GM19025 (cell line): Measurements from ENCODE around the gene SEC22C.

ENCODE experiments used
- ATAC-seq: cut with Tn5 transposase; IDR thresholded peaks from one replicate; pipeline ENCODE4 v1.9.1; 2021; ENCODE audit warnings: mild to moderate bottlenecking, low read depth, moderate library complexity; ENCODE audit not compliant: unreplicated experiment

Gene SEC22C

DNA sequence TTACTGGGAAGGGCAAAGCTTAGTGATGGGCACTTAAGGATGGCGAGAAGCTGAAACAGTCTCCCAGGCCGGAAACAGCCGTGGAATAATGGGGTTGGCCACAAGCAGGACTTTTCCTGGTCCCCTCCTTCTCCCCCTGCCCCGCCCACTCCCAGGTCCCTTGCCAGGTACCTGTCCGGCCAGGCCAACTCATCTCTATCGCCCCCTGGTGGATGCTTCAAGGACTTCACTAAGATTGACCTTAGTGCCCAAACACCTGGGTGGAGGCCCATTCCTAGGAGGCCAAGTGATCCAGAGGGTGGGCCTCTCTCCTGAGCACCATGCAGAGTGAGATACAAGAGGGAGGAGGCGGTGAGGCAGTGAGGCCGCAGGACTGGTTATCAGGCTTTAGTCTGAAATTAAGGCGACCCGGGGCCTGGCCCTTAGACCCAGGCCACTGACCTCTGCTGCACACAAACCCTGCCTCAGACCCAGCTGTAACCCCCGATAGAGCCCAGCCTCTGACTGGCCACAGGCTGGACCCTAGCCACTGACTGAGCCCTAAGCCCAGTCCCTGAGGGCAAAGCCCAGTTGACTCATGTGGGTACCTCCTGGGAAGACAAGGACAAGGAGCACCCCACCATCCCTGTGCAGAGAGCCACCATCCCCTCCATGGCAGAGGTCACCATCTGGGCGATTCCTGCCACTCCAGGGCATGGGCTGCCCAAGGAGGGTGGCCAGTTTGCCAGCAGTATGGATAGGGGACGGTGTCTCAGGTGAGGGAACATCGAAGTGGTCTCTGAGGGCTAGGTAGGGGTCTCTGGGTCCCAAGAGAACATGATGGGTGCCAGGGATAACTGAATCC lies 41.7 kb downstream of the SEC22C start:
- ATAC-seq = no peak

DNA sequence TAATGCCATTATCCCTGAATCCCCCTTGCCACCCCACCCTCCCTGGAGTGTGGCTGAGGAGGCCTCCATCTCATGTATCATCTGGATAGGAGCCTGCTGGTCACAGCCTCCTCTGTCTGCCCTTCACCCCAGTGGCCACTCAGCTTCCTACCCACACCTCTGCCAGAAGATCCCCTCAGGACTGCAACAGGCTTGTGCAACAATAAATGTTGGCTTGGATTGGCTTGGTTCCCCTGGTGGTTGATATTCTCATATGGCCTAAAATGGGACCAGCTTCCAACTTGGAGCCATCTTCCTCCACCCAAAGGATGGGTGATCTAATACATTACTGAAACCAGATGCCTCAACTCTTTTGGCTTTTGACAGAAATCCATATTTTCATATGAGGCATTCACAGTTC lies 44.4 kb downstream of the SEC22C start:
- no peak for ATAC-seq

DNA sequence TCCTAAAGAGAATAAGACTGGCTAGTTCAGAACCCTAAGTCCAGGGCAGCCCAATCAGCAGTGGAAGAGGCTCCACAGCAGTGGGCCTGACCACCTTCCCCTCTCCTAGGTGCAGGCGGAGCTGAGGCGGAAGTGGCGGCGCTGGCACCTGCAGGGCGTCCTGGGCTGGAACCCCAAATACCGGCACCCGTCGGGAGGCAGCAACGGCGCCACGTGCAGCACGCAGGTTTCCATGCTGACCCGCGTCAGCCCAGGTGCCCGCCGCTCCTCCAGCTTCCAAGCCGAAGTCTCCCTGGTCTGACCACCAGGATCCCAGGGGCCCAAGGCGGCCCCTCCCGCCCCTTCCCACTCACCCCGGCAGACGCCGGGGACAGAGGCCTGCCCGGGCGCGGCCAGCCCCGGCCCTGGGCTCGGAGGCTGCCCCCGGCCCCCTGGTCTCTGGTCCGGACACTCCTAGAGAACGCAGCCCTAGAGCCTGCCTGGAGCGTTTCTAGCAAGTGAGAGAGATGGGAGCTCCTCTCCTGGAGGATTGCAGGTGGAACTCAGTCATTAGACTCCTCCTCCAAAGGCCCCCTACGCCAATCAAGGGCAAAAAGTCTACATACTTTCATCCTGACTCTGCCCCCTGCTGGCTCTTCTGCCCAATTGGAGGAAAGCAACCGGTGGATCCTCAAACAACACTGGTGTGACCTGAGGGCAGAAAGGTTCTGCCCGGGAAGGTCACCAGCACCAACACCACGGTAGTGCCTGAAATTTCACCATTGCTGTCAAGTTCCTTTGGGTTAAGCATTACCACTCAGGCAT lies 45.6 kb downstream of the SEC22C start:
- ATAC-seq = no peak

DNA sequence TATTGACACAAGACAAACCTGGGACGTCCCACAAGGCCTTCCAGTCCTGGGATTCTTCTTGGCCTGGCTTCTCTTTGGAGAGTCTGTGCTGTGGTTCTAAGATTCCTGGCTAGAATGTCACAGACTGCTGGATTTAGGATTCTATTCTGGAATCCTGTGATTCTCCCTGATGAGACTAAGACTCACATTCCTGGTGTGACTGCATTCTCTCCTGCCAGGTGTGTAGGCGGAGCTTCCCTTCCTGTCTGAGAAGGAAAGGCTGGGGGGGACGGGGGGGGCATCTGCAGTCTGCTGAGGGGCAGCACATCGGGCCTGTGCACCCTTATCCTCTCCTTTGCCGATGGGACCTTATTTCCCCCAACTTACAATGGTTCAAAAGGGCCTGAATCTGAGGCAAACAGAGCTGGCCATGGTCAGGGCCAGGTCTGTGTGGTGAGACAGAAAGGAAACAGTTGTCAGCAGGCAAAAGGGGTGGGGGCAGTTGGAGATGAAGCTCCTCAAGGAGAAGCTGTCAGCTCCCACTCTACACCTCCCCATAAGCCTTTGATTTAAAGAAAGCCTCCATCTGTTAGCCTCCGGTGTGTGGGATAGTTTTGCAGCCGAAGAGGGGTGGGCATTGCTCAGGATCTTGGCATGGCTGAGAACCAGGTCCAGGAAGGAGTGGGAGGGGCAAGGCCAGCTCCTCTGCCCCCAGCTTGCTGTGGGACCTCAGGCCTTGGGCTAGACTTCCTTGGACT lies 48.4 kb downstream of the SEC22C start:
- no peak for ATAC-seq

DNA sequence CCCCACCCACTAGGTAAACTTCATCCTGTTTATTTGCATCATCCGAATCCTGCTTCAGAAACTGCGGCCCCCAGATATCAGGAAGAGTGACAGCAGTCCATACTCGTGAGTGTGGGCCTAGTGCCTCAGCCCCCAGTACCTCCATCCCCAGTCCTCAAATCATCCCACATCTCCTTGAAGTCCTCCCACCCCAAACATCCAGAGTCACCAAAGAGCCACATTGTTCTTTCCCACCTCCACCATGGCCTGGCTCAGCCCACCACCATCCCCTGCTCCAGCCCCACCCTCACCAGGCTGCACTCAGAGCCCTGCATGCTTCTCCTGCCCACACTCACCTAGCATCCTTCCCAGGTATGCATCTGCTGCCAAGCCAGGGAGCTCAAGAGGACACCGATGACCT lies 49.5 kb downstream of the SEC22C start:
- no peak for ATAC-seq

DNA sequence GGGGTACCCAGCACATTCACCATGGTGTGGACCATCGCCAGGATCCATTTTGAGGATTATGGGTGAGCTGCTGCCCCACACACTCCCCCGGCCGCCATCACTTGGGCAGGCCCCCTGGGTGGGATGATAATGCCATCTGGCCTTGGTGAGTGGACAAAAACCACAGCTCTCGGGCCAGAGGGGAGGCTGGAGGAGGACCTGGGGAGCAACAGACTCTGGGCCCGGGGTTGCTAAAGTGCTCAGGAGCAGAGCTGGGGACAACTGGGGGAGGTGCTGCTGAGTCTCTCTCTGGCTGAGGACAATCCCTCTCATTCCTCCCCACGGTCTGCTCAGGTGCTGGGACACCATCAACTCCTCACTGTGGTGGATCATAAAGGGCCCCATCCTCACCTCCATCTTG lies 50.3 kb downstream of the SEC22C start:
- no peak for ATAC-seq

DNA sequence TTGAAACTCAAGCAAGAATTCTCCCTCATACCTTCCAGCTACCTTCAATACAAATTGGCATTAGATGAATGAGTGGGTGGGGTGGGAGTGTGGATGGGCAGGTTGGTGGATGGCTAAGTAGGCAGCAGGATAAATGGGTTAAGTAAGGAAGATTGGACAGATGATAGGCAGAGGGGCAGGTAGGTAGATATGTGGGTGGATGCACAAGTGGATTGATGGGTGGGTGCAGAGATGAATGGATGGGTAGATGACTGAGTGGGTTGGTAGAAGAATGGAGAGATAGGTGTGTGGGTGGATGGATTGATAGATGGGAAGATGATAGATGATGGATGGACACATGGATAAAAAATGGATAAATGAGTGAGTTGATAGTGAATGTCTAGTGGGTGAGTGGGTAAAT lies 51.7 kb downstream of the SEC22C start:
- no peak for ATAC-seq

DNA sequence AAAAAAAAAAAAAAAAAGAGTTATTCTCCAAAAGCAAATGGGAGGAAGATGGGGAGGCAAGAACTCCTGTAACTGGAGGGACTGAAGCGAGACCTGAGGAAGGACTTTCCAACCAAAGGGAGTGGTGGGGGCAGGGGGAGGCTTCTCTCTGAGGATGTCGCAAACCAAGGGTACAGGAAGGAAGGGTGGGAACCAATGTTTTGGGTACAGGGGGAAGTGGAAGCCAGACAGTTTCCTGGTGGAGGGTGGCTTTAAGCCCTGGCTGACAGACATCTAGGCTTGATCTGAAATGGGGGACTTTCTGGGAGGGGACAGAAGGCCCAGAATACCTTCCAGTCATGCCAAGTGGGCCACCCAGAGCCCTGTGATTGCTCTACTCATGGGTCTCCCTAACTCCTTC lies 52.3 kb downstream of the SEC22C start:
- no peak for ATAC-seq

DNA sequence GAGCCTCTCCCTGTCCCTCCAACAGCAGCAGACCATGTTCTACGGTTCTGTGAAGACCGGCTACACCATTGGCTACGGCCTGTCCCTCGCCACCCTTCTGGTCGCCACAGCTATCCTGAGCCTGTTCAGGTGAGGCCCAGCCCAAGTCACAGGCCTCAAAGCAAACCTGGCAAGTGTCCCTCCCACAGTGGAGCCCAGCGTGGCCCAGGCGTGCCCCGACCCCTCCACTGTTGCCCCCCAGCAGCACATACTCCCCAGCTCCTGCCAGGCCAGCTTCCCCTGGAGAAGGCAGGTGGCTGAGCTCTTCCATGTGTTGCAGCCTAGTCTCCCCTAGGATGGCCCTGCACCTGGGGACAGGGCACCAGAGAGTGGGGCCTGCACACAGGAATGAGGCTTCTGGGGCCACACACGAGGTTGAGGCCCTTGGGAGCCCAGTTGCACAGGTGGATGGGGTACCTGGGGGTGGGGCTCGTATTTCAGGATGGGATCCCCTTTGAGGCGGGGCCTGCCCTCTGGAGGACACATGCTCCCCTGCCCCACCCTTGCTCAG lies 54.3 kb downstream of the SEC22C start:
- no peak for ATAC-seq

DNA sequence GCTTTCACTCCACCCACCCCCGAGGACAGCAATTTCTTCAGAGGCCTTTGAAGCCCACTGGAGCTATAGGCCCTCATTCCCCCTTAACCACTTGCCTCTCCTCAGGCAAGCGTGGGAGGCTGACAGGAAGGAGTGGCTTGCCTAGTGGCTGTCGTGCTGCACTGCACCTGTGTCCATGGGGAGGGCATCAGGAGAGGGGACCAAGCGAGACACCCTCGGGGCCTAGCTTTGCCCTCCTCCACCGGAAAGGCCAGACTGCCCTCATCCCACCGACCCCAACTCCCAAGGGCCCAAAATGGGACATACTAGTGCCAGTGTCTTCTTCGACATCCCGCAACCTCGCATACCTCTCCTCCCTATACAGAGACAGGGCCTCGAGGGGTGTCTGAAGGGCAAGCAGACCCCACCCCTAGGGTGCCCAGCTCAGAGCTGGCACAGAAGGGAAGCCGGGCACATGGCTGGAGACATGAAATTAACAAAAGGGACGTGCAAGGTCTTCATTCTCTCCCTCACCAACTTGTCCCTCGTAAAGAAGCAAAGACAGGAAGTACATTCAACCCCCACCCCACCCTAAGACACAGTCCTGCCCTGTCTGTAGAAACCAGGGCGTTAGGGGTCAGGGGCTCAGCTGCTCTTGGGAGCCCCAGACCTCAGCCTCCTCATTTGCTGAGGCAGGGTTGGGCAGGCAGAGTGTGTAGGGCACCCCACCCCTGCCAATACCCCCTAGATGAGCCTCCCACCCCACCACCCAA lies 55.0 kb downstream of the SEC22C start:
- ATAC-seq = no peak

DNA sequence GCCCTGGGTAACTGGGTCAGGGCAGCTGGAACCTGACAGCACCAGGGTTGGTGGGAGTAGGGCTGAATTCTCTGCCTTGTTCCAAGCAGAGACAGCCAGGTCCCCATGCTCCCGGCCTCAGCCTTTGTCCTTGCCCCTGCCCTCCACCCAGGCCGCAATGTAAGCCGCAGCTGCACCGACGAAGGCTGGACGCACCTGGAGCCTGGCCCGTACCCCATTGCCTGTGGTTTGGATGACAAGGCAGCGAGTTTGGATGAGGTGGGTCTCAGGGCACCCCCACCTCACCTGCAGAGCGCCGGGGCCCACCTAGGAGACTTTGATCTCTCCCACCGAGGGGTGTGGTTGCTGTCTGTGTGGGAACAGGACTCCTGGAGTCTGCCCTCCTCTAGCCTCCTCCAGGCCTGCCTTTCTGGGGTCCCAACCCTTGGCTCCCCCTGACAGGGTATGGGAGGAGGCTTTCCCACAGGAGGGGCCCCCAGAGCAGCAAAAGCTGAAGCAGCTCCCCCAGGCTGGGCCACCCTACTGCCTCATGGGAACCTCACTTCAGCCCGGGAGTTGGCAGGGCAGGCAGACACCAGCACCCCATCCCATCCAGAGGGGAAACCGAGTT lies 55.9 kb downstream of the SEC22C start:
- ATAC-seq = no peak

DNA sequence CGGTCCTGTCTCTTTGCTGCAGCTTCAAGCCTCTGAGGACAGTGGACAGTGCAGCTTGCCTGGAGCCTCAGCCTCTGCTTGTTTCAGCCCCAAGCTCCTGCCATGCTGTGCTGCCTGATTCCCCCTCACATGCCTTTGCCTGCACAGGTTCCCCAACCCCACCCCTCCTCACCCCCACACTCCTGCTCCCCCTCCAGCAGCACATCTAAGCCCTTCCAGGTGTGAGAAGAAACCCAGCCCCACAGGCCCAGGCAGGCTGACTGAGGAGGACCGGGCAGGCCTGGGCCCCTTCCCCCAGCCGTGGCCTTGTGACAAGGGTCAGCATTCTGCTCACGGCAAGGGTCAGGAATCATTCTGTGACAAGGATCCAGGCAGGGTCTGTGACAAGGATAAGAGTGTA lies 56.6 kb downstream of the SEC22C start:
- no peak for ATAC-seq

DNA sequence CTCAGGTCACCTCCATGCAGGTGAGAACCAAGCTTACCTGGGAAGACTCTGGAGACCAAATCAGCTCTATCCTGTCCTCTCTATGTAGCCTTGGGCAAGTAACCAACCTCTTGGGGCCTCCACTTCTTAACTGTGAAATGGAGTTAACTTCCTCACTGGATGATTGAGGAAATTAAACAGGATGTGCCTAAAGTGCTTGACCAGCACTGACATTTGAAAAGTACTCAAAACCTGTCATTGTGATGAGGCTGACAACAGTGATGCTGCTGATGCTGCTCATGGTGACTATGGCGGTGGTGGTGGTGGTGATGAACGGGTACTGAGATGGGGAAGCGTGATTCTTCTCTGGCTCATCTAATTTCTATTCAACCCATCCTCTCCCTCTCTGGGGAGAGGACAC lies 57.0 kb downstream of the SEC22C start:
- no peak for ATAC-seq

DNA sequence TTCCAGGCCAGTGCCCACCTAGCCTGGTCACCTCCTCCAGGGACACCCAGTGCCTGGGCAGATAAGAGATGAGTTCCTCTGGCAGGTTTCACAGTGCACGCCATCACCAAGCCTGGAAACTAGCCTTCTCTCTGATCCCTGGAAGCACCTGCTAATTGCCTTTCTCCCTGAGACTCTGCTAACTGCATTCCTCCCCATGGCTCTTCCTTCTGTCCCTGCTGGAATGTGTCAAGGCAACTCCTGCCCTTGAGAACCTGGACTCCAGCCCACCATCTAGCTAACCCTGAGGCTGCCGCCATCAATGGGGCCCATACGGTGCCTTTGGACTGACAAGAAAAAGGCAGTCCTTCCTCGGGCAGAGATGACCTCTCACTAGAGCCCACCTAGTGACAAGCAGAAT lies 60.9 kb downstream of the SEC22C start:
- ATAC-seq = no peak

DNA sequence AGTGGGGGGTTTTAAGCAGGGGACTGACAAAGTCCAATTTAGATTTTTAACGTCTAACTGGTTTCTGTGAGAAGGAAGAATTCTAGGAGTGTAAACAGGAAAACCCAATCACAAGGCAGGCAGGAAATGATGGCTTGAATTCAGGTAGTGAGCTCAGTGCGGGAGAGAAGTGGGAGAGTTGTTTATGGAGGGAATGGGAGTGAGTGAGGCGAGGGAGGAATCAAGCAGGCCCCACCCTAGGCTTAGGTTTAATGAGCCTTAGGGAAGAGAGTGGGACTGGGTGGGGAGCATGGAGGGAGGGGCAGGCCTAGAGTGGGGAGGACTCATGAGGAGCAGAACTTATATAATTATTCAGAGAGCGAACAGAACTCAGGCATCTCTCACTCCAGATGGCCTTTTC lies 61.4 kb downstream of the SEC22C start:
- ATAC-seq = no peak

DNA sequence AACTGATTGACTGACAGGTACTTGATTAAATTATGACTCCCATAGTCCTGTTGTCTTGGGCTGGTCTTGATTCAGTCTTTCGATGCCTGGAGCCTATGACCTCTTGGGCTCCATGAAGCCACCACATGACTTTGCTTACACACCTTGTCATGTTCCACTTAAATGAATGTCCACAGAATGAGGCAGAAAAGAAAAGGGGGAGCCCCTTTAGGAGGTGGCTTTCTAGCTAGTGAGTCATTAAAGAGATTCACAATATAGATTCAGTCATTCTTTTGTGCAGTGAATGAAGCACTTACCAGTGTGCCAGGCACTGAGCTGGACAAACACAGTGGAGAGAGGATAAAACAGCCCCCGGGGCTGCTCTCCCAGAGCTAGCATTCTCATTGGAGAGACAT lies 62.2 kb downstream of the SEC22C start:
- ATAC-seq = no peak

DNA sequence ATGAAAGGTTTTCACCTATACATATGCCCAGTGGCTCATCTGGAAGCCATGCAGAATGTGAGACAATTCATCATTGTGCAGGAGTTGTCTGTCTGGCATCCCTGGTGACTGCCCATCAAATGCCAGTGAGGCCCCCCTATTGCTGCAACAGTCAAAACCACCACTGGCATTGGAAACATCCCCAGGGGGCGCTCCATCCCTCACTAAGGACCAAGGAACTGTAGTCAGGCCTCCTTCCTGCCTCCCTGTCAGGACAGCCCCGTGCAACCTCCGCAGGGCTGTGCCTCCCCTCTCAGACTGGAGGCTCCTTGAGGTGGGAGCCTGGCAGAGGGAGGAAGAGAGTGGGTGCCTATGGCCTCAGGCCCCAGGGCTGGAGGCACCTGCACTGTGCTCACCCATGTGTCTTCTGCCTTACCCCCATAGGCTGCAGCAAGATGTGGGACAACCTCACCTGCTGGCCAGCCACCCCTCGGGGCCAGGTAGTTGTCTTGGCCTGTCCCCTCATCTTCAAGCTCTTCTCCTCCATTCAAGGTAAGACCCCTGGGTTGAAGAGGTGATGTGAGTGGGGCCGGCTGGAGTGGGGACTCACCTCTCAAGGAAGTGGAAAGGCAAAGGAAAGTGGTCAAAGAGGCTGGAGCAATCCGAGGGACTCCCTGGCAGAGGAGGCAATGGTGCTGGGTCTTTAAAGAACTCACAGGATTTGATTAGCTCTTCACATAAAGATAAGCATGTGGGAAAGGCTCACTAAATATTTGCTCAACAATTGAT lies 62.8 kb downstream of the SEC22C start:
- no peak for ATAC-seq

DNA sequence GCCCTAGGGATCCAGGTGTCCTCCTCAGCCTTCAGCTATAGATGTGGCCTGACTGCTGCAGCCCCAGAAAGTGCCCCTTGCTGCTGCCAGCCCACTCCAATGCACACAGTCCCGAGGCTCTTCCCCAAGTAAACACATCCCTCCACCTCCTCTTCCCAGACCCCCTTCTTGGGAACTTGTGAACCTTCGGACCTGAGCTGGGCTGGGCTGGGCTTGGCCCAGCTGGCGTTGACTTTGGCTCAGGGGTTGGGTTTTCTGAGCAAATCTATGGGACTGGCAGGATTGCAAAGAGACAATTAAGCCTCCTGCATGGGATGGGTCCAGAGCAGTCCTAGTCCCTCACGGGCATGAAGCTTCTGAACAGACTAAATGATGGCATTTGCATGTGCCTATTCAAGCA lies 64.7 kb downstream of the SEC22C start:
- no peak for ATAC-seq

DNA sequence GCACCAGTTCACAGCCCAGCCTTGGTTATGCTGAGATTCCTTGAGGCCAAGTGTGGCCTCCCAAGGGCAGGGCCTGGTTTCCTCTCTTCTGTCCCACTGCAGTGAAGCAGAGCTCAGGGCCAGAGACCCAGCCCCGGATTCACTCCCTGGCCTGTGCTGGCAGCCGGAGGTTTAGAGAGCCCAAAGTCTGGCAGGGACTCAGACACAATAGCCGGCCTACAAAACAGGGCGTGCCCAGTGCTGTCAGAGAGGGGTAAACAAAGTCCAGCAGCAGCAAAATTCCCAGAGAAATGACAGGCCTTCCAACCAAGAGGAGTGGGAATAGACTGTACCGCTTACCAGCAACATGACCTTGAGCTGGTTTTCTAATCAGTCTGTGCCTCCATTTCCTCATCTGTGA lies 65.3 kb downstream of the SEC22C start:
- ATAC-seq = no peak
